GM19372 (cell line): ENCODE results near the gene FAF1.
A peak's percentile ranks its signal among the peaks of the same experiment; 100 is the strongest.
"Not testable (repeated sequence)": the region's sequence is repeated elsewhere in the genome, so short reads cannot be mapped to it uniquely, and the experiment has no call there.

Experiments used
- ATAC-seq: cut with Tn5 transposase; IDR thresholded peaks from one replicate; pipeline ENCODE4 v1.9.1; 2021; ENCODE audit warnings: mild to moderate bottlenecking, low read depth, moderate library complexity; ENCODE audit not compliant: unreplicated experiment

Gene FAF1

GRCh38 chr1:50959913-50960844 lies at the start of gene FAF1:
Gene FAF1, minus strand, starts transcription at chr1:50960267. Its CDS starts 456 bp downstream, at chr1:50959811.
- peak; percentile 86 for ATAC-seq

DNA sequence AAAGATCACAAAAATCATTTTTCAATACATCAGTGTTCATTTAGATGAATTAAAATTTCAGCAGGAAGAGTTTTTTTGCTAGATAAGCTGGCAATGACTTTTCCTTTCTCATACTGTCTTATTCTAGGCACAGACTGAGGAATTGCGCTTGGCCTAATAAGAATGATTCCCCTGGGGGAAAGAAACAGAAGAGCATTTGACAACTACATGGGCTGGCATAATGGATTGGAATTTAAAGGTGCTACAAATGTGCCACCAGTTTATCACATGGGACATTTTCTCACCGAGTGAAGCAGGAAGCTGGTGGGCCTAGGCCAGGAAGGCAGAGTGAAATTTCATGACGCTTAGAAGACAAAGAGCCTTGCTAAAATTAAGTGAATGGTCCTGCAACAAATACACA lies 49.3 kb upstream of the FAF1 start:
- no peak for ATAC-seq

DNA sequence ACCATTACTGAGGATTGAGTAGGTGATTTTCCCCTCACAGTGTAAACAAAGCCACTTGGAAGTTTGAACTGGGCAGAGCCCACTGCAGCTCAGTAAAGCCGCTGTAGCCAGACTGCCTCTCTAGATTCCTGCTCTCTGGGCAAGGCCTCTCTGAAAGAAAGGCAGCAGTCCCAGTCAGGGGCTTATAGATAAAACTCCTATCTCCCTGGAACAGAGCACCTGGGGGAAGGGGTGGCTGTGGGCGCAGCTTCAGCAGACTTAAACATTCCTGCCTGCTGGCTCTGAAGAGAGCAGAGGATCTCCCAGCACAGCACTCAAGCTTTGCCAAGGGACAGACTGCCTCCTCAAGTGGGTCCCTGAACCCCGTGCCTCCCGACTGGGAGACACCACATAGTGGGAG lies 45.5 kb upstream of the FAF1 start:
- ATAC-seq, result not testable (repeated sequence)

DNA sequence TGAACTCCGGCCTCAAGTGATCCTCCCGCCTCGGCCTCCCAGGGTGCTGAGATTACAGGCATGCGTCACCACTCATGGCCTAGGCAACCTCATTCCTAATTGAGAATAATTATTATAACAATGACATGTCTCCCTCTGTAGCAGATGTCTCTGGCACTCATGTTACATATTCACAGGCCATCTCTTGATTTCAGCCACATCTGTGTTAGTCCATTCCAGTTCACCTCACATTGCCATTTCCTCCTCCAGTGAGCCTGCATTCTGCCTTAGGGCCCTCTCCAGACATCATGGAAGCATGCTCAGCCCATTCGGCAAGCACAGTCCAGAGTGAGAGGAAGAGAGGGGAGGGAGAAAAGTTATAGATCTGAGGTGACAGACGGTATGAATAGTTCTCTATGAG lies 42.4 kb upstream of the FAF1 start:
- ATAC-seq, result no peak

DNA sequence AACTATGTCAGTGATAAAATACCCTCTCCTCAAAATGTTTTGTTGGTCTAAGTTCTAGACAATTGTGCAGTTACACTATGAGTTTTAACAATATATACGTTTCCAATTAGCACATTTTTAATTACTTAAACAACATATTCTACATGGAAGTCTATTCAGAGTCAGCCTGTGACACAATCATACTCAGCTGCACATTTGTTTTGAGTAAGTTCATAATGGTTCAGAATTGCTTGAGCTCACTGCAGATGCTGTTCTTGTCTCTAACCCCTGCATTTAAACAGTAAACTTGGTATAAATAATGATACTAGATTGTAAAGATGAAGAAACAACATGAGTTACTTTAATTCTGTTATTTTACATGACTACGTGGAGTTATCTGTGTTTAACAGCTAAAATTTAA lies 40.6 kb upstream of the FAF1 start:
- ATAC-seq, result no peak

- no peak for ATAC-seq
Measured at GRCh38 chr1:51000160-51000559, 40.1 kb upstream of the FAF1 start.

DNA sequence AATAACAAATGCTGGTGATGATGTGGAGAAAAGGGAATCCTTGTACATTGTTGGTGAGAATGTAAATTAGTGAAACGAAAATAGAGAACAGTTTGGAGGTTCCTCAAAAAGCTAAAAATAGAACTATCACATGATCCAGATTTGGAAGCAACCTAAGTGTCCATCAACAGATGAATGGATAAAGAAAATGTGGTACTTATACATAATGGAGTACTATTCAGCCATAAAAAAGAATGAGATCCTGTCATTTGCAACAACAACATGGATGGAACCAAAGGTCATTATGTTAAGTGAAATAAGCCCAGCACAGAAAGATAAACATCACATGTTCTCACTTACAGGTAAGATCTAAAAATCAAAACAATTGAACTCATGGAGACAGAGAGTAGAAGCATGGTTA lies 39.3 kb upstream of the FAF1 start:
- not testable (repeated sequence) for ATAC-seq

- ATAC-seq, result no peak
Measured at GRCh38 chr1:50996083-50996482, 36.0 kb upstream of the FAF1 start.

GRCh38 chr1:50995651-50996050 lies 35.6 kb upstream of the FAF1 start:
- ATAC-seq, result no peak

DNA sequence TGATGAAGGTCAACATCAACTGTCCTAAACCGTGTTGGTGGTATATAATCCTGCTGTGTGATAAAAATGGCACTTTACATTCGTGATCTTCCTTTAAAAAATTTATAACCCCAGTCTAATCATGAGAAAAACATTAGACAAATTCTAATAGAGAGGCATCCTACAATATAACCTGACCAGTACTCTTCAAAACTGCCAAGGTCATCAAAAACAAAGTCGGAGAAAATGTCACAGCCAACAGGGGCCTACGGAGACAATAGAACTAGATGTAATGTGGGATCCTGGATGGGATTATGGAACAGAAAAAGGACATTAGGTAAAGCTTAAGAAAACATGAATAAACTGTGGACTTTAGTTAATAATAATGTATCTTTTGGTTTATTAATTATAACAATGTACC lies 34.9 kb upstream of the FAF1 start:
- no peak for ATAC-seq

- ATAC-seq, result no peak
Measured at GRCh38 chr1:50993645-50994044, 33.6 kb upstream of the FAF1 start.

GRCh38 chr1:50992532-50993318 lies 32.7 kb upstream of the FAF1 start:
- no peak for ATAC-seq

DNA sequence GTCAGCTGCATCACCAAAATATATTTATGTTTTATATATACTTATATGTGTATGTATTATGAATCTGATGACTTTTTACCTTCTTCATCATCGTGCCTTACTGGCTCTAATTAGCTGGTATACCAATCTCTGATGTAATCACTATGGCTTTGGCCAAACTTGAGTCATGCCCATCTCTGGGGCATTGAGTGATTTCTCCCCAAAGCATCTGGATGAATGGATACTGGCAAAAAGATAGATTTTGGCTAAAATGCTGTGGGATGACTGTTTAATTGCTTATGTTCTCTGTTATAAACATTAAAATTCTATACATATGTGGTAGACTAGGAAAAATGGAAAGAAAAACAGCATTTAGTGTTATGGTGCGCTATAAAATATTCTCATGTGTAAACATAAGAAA lies 29.6 kb upstream of the FAF1 start:
- ATAC-seq, result no peak

GRCh38 chr1:50986653-50987052 lies 26.6 kb upstream of the FAF1 start:
- no peak for ATAC-seq

DNA sequence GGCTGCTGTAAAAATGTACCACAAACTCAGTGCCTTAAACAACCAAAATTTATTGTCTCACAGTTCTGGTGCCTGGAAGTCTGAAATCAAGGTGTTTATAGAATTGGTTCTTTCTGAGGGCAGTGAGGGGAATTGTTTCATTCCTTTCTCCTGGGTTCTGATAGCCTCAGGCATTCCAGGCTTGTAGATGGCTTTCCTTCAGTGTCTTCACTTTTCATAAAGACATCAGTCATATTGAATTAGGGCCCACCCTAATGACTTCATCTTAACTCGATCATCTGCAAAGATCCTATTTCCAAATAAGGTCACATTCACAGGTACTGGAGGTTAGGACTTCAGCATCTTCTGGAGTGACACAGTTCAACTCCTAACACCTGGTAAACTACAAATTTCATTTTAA lies 25.0 kb upstream of the FAF1 start:
- no peak for ATAC-seq

- ATAC-seq, result no peak
Measured at GRCh38 chr1:50983219-50983802, 23.2 kb upstream of the FAF1 start.

GRCh38 chr1:50982611-50983010 lies 22.5 kb upstream of the FAF1 start:
- no peak for ATAC-seq

GRCh38 chr1:50981741-50982140 lies 21.7 kb upstream of the FAF1 start:
- ATAC-seq, result no peak

DNA sequence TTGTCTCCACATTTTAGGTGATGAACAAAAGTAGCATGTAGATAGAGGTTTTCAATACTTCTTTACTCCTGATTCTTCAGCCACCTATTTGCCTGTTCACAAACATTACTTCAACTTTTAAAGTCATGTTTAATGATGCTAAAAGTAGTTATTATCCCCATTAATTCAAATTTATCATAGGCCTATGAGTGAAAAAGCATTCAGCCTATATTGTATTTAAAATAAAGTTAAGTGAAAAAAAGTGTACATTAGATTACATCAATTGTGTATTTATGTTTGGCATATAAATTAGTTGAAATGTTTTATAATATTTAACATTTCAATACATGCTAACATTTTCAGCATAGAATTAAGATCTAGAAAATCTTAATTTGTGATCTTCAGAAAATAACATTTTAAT lies 20.4 kb upstream of the FAF1 start:
- no peak for ATAC-seq

- no peak for ATAC-seq
Measured at GRCh38 chr1:50979937-50980336, 19.9 kb upstream of the FAF1 start.
